Effector CD8-positive, alpha-beta T cell (primary cell): ENCODE measurements around the gene CENPV.

Source experiments
- DNase-seq: peaks from one replicate; lab custom pipeline; 2025; lab: John Stamatoyannopoulos, UW

Gene CENPV

DNA sequence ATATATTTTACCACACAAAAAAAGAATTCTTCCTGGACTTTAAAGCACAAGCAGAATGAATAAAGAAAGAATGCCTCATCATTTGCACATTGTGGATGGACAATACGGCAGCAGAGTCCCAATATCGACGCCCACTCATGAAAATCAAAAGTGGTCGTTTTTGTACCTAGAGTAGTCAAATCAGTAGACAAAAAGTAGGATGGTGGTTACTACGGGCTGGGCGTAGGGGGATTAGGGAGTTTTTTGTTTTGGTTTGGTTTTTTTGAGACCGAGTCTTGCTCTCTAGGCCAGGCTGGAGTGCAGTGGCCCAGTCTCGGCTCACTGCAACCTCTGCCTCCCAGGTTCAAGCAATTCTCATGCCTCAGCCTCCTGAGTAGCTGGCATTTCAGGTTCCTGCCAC lies 8.6 kb upstream of the CENPV start:
- no peak for DNase-seq

DNA sequence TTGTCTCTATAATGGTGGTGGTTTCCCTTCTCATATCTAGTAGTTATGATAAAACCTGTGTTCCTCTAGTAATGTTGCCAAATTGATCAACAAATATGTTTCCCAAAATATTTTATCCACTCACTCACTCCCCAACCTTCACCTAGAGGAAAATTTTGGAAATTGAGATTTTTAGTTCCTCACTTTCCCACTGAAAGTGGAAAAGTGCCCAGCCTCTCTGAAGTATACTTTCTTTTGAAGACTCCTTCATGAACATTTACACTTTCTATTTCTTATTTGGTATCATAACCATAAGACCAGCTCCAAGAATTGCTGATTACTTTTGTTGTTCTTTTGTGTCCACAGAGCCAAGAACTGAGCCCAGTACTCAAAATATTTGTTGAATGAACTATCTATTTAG lies 5.1 kb upstream of the CENPV start:
- DNase-seq = no peak

GRCh38 chr17:16354585-16354984 lies 1.3 kb upstream of the CENPV start:
- DNase-seq = no peak

GRCh38 chr17:16352667-16353316 lies 477 bp downstream of the CENPV start:
- DNase-seq = peak; percentile 12

DNA sequence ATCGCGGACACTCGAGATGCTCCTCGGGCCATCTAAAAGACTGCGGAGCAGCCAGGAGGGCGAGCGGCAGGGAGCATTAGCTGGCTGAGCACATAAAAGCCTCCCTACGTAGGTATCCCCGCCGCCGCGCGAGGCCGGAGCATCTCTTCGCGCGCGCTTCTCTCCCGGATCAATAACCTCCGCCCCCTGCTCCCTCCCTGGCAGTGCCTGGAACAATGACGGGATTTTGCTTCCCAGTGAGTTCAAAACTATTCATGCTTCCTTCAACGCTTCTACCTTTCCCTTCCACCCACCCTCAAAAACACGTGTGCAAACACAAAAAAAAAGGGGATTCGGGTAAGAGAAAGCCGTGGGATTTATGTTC lies 984 bp downstream of the CENPV start:
- no peak for DNase-seq

GRCh38 chr17:16351831-16352230 lies 1.4 kb downstream of the CENPV start:
- no peak for DNase-seq

DNA sequence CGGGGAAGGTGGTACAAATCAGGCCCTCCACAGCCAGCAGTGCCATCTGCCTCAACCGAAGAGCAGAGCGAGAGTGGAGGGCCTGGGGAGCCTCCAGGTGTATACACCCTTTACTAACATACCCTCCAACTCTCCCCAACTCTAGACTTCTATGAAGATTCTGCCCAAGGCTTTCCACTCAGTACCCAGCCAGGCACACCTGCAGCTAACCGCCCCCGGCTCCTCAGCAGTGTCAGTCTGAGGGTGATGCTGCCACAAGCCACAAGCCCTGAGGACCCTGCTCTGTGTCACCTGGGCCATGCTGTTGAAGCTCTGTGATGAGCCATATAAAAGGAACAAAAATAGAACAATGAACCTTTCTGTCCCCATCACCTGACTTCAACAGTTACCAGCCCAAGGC lies 3.8 kb downstream of the CENPV start:
- DNase-seq = no peak

GRCh38 chr17:16348586-16348985 lies 4.7 kb downstream of the CENPV start:
- DNase-seq = no peak

DNA sequence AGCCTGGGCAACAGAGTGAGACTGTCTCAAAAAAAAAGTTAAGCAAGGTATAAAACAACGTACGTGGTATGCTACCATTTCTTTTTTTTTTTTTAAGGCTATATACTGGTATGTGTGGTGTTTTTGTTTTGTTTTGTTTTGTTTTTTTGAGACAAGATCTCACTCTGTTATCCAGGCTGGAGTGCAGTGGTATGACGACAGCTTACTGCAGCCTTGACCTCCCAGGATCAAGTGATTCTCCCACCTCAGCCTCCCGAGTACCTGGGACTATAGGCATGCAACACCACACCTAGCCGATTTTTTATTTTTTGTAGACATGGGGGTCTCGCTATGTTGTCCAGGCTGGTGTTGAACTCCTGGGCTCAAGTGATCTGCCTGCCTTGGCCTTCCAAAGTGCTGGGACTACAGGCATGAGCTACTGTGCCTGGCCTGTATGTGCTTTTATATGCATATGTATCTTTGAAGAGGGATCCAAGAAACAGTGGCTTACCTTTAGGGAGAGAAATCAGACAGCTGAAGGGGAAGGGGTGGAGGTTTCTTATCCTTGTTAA lies 6.5 kb downstream of the CENPV start:
- no peak for DNase-seq

DNA sequence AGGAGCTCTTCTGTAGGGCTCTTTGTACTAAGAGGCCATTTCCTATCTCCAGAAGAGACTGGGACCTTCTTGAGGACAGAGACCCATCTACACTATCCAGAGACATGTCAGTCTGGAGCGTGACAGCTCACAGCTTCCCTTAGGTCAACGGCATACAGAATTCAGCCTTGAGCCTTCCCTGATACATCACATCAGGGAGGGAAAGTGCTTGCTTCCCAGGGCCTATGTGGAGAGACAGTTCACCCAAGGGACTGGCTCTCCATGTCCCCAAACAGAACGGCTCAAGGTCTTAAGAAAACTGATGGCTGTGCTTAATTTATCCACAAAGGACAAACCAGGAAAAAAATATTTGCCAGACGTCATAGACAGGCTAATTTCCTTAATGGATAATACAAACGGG lies 7.7 kb downstream of the CENPV start:
- DNase-seq = no peak

DNA sequence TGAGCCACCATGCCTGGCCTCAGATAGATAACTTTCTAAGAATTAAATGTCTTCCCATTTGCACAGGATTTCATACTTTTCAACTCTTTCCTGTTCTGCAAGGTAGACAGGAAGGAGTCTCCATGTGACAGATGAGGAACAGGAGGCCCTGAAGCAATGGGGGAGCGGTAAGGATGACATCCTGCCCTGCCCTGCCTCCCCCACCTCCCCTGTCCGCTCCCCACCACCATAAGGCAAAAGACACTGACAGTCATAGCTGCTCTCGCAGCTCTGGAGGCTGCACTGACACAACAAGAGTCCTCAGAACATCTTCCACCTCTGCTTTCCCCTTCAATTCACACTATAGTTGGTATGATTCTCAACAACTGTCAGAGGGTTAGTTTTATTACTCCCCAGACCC lies 9.7 kb downstream of the CENPV start:
- DNase-seq = no peak

GRCh38 chr17:16342979-16343378 lies 10.3 kb downstream of the CENPV start:
- DNase-seq = no peak

DNA sequence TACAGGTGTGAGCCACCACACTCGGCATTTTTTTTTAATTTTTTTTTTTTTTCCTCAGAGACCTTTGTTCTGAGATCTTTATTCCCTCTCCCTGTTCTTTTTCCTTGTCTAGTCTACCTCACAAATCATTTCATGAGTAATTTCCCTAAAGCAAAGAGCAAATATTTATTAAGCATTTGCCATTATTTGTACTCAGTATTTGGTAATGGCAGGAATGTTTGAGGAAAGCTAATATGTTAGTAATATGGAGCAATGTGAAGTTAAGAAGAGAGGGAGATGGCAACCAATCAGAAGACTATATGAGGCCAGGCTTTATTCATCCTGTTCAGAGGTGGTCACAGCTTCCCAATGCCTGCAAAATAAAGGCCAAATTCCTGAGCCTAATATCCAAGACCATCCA lies 13.3 kb downstream of the CENPV start:
- DNase-seq = no peak

DNA sequence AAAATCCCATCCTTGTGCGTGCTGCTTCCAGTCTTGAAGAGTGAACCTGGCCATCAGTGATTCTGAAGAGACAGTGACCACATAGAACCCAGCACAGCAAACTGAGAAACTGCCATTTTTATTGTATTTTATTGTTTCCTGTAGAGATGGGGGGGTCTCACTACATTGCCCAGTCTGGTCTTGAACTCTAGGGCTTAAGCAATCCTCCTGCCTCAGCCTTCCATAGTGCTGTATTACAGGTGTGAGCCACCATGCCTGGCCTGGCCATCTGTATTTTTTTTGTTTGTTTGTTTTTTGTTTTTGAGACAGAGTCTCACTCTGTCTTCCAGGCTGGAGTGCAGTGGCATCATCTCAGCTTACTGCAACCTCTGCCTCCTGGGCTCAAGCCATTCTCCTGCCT lies 13.9 kb downstream of the CENPV start:
- no peak for DNase-seq

DNA sequence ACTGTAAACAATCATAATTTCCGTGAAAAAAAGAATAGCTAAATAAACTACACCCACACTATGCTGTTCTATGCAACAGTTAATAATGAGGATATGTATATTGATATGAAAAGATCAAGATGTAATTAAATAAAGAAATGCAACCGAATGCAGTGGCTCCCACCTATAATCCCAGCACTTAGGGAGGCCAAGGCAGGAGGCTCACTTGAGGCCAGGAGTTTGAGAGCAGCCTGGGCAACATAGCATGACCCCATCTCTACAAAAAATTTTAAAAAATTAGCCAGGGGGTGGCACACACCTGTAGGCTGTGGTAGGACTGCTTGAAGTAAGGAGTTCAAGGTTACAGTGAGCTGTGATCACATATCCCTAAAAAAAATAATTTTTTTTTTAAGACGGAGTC lies 14.9 kb downstream of the CENPV start:
- no peak for DNase-seq

GRCh38 chr17:16329519-16330271 lies 23.6 kb downstream of the CENPV start:
- DNase-seq = no peak

DNA sequence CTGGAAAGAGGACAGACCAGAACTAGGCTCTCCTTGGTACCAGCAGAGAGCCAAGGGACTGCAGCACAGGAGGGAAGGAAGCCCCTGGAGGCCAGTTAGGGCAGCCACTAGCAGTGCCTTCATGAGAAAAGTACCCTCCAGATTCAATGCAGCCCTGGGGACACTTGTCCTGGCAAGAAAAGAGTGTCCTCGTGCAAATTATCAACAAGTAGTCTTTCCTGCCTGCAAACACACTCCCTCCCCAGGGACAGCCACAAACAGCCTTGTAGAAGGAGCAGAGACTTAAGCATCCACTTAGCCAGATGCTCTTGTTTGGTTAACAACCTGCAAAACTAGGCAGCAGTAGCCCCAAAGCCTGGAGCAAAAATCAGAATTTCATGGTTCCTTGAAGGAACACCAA lies 24.3 kb downstream of the CENPV start:
- DNase-seq = no peak

DNA sequence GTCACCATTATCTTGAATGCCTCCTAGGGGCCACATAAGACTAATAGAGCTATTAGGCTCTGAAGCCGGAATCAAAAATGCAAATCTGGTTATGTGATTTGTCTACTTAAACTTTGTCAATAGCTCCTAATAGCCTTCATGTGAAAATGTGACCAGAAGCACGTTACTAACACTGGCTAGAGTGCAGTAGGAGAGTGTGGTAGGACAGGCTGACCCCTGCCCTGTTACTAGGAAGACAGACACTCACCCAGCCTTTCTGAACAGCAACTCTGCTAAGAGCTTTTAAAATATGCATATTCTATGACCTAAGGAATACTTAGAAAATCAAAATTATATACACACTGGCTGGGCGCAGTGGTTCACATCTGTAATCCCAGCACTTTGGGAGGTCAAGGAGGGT lies 26.3 kb downstream of the CENPV start:
- no peak for DNase-seq

GRCh38 chr17:16325964-16326363 lies 27.3 kb downstream of the CENPV start:
- DNase-seq = no peak

GRCh38 chr17:16322636-16323035 lies 30.6 kb downstream of the CENPV start:
- DNase-seq = no peak

DNA sequence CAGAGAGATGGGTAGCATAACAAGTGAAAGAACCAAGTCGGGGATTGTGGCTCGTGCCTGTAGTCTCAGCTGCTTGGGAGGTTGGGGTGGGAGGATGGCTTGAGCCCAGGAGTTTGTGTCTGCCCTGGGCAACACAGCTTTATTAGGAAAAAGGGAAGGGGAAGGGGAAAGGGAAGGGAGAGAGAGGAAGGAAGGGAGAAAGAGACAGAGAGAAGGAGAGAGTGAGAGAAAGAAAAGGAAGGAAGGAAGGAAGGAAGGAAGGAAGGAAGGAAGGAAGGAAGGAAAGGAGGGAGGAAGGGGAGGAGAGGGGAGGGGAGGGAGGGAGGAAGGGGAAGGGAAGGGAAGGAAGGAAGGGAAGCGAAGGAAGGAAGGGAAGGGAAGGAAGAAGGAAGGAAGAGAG lies 33.3 kb downstream of the CENPV start:
- no peak for DNase-seq

DNA sequence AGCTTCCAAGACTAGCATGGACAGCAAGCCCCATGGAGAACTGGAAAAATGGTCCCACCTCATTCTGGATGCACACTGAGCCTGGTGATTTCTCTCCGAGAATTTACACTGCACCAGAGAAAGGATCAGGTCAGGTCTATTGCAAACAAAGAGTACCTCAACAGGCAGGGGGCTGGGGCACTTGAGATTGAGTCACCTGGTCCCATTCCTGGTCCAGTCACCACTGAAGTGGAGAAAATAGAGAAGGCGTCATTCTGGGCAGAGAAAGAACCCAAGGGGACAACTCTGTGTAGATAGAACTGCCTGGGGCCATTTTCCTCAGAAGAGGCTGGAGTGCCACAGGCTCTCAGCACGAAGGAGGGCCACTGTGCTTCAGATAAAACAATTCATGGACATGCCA lies 38.4 kb downstream of the CENPV start:
- no peak for DNase-seq

- DNase-seq = no peak
Observed at GRCh38 chr17:16314189-16314588, 39.1 kb downstream of the CENPV start.
